Measurements from ENCODE around the gene NME8.
"Not testable (repeated sequence)": the region's sequence is repeated elsewhere in the genome, so short reads cannot be mapped to it uniquely, and the experiment has no call there.

NME8 gene

DNA sequence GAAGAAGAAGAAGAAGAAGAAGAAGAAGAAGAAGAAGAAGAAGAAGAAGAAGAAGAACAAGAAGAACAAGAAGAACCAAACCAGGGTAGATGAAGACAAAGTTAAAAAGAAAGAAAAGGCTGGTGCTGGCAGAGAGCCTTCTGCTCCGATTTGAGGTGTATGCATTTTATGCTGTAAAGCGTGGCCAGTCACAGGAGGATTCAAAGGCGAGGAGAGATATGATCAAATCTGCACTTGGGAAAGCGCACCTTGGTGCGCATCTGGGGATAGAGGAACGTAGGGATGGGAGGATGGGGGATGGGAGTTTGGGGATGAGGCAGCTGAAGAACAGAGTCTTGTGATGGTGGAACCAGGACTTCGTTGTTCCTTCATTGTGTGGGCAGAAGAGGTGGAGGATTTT lies at the start of gene NME8:
Gene NME8, plus strand, starts transcription at position 301 of the 400 bp plus-strand sequence. CDS start 1,670 bp downstream, outside the sequence.
- no peak within 1 kb of the TSS for H3K4me3 ChIP-seq (ENCODE audit: low read depth, low read length)
- TF ChIP-seq, protein P1, sequence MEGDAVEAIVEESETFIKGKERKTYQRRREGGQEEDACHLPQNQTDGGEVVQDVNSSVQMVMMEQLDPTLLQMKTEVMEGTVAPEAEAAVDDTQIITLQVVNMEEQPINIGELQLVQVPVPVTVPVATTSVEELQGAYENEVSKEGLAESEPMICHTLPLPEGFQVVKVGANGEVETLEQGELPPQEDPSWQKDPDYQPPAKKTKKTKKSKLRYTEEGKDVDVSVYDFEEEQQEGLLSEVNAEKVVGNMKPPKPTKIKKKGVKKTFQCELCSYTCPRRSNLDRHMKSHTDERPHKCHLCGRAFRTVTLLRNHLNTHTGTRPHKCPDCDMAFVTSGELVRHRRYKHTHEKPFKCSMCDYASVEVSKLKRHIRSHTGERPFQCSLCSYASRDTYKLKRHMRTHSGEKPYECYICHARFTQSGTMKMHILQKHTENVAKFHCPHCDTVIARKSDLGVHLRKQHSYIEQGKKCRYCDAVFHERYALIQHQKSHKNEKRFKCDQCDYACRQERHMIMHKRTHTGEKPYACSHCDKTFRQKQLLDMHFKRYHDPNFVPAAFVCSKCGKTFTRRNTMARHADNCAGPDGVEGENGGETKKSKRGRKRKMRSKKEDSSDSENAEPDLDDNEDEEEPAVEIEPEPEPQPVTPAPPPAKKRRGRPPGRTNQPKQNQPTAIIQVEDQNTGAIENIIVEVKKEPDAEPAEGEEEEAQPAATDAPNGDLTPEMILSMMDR (IDR thresholded peaks at IDR 0.05; ENCODE audit: low read depth, low read length) = no peak

- no peak overlapping the region for H3K4me3 ChIP-seq (ENCODE audit: low read depth, low read length)
- TF ChIP-seq, protein P1 (IDR thresholded peaks at IDR 0.05; ENCODE audit: low read depth, low read length) = no peak
Observed at GRCh38 chr7:37806152-37806551, 42.2 kb upstream of the NME8 start.

- H3K4me3 ChIP-seq (ENCODE audit: low read depth, low read length) = not testable (repeated sequence)
Observed at GRCh38 chr7:37812161-37812580, 36.2 kb upstream of the NME8 start.

GRCh38 chr7:37815671-37816371 lies 32.6 kb upstream of the NME8 start:
- TF ChIP-seq, protein P1 (IDR thresholded peaks at IDR 0.05; ENCODE audit: low read depth, low read length) = no peak
- no peak overlapping the region for H3K4me3 ChIP-seq (ENCODE audit: low read depth, low read length)

DNA sequence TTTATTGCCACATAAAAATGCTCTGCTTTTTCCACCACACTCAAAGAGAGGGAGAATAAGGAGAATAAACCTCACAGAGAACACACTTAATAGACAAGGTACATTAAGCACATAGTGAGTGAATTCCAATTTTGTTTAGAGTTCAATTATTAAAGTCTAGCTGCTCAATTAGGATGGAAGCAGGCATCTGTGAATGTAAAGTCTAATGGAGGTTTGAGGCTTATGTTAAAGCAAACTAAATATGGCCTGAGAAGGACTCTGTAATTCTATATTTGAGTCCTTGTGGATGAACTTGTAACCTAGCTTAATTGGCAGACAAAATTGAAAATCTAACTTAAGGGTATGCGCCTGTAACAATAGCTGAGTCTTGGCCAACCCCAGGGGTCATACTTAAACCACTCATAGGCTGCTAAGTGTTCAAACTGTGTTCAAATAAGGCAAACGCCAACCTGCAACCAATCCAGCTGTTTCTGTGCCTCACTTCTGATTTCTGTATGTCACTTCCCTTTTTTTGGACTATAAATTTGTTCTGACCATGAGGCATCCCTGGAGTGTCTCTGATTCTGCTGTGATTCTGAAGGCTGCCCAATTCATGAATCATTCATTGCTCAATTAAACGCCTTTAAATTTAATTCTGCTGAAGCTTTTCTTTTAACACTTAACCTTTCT lies 31.3 kb upstream of the NME8 start:
- H3K4me3 ChIP-seq (ENCODE audit: low read depth, low read length) = no peak overlapping the region
- TF ChIP-seq, protein P1 (IDR thresholded peaks at IDR 0.05; ENCODE audit: low read depth, low read length) = no peak

DNA sequence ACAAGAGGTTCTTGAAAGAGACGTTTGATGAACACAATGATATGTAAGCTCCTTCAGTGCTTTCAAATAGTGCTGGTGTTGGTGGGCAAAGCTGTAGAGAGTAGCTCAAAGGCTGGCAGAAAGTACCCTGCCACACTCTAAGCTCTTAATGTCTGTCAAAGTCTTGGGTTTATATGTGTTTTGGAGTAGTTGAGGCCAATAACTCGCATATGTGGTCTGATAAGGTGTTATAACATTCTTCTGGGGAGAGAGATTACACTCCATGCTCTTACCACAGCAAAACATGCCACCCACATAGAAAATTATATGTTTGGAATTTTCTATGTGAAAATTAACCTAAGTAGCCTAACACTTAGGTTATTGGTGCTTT lies 30.8 kb upstream of the NME8 start:
- TF ChIP-seq, protein P1 (IDR thresholded peaks at IDR 0.05; ENCODE audit: low read depth, low read length) = no peak
- H3K4me3 ChIP-seq (ENCODE audit: low read depth, low read length) = no peak overlapping the region

DNA sequence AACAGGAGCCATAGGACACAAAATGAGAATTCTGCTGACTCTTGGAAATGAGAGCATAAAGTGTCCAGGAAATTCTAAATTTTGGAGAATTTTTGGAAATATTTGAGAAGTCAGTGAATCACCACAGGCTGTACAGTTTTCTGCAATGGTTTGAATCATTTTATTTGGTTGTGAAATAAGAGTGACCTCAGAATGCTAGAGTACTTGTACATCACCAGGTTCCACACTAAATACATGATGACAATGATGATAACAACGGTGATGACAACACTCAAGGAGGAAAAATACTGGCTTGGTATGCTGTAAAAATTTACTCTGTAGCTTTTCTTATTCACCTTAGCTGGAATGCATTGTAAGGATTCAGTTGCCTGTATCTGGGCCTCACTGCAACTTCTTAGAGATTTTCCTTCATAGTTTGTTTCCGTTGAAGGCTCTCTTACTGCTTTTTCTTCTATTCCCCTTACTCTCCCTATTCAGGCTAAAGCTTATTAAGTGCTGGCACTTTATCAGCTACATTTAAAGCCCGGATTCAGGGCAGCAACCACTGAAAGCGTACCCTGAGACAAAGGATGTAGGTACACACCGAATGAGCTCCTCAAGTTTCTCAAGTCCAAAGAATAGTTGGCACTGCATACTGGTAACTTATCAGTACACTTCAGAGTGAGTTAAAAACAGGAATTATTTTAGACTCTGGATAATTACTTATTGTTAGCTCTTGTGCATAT lies 30.2 kb upstream of the NME8 start:
- TF ChIP-seq, protein P1 (IDR thresholded peaks at IDR 0.05; ENCODE audit: low read depth, low read length) = no peak
- no peak overlapping the region for H3K4me3 ChIP-seq (ENCODE audit: low read depth, low read length)
